ENCODE measurements around the gene ZCCHC7.

ZCCHC7 gene

GRCh38 chr9:37377688-37378612, 257.6 kb downstream of the ZCCHC7 start:
- Histone ChIP-seq H3K4me1 (ENCODE audit: insufficient read depth, insufficient read length) (no peaks in the 10 kb centered on the region), H3K9ac (ENCODE audit: insufficient read length, low read depth) (no peak overlapping the region), H3K27me3 (ENCODE audit: insufficient read depth, insufficient read length) (no peaks in the 10 kb centered on the region), H3K36me3 (ENCODE audit: insufficient read depth, insufficient read length, low read length) (no peaks in the 10 kb centered on the region), H3K4me3 (ENCODE audit: insufficient read length, low read depth) (no peak overlapping the region), H3K9me3 (ENCODE audit: insufficient read depth, low read length) (peaks cover 5% of the 10 kb centered on the region; the same call in 1 of the 2 replicates)
- DNase-seq (ENCODE audit: low read depth, low spot score) = no peak
- TF ChIP-seq ZNF274 (IDR thresholded peaks at IDR 0.05; ENCODE audit: low read depth, low read length) (no peak), SUZ12 (IDR thresholded peaks at IDR 0.05; ENCODE audit: extremely low read depth, insufficient read depth, insufficient read length) (no peak), YY1 (IDR thresholded peaks at IDR 0.05; ENCODE audit: insufficient read depth, insufficient read length) (no peak)

GRCh38 chr9:37378613-37379004, 258.2 kb downstream of the ZCCHC7 start:
- no peaks in the 10 kb centered on the region for H3K36me3 ChIP-seq (ENCODE audit: insufficient read depth, insufficient read length, low read length)
- H3K27me3 ChIP-seq (ENCODE audit: insufficient read depth, insufficient read length) = no peaks in the 10 kb centered on the region
- no peak overlapping the region for H3K9ac ChIP-seq (ENCODE audit: insufficient read length, low read depth)
- DNase-seq (ENCODE audit: low read depth, low spot score) = no peak
- H3K9me3 ChIP-seq (ENCODE audit: insufficient read depth, low read length) = peaks cover 5% of the 10 kb centered on the region; the same call in 1 of the 2 replicates
- no peak overlapping the region for H3K4me3 ChIP-seq (ENCODE audit: insufficient read length, low read depth)
- H3K4me1 ChIP-seq (ENCODE audit: insufficient read depth, insufficient read length) = peaks cover 3% of the 10 kb centered on the region
- TF ChIP-seq YY1 (IDR thresholded peaks at IDR 0.05; ENCODE audit: insufficient read depth, insufficient read length) (no peak), SUZ12 (IDR thresholded peaks at IDR 0.05; ENCODE audit: extremely low read depth, insufficient read depth, insufficient read length) (no peak), ZNF274 (IDR thresholded peaks at IDR 0.05; ENCODE audit: low read depth, low read length) (no peak)

DNA sequence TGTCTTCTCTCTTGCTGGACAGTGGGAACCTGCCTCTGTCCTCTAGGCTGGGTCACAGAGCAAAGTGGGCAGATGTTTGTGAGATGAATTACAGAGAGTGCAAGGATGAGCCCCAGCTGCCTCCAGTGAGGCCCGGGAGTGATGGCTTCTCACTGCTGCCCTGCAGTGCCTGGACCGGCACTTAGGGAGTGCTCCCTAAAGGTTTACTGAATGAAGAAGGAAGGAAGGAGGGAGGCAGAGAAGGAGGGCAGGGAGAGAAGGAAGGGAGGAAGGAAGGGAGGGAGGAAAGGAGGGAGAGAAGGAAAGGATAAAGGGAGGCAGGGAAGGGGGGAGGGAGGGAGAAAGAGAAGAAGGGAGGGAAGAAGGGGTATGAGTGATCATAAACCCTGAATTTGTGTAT, 259.5 kb downstream of the ZCCHC7 start:
- no peak for TF ChIP-seq SUZ12 (IDR thresholded peaks at IDR 0.05; ENCODE audit: extremely low read depth, insufficient read depth, insufficient read length)
- TF ChIP-seq ZNF274 (IDR thresholded peaks at IDR 0.05; ENCODE audit: low read depth, low read length) = no peak
- TF ChIP-seq YY1 (IDR thresholded peaks at IDR 0.05; ENCODE audit: insufficient read depth, insufficient read length) = no peak
- peaks cover 3% of the 10 kb centered on the region for H3K4me1 ChIP-seq (ENCODE audit: insufficient read depth, insufficient read length)

GRCh38 chr9:37380570-37380969, 260.2 kb downstream of the ZCCHC7 start:
- Histone ChIP-seq H3K4me3 (ENCODE audit: insufficient read length, low read depth) (no peak overlapping the region), H3K27me3 (ENCODE audit: insufficient read depth, insufficient read length) (no peaks in the 10 kb centered on the region), H3K36me3 (ENCODE audit: insufficient read depth, insufficient read length, low read length) (no peaks in the 10 kb centered on the region), H3K9ac (ENCODE audit: insufficient read length, low read depth) (no peak overlapping the region), H3K4me1 (ENCODE audit: insufficient read depth, insufficient read length) (peaks cover 3% of the 10 kb centered on the region), H3K9me3 (ENCODE audit: insufficient read depth, low read length) (peaks cover 5% of the 10 kb centered on the region; the same call in 1 of the 2 replicates)
- TF ChIP-seq YY1 (IDR thresholded peaks at IDR 0.05; ENCODE audit: insufficient read depth, insufficient read length) (no peak), SUZ12 (IDR thresholded peaks at IDR 0.05; ENCODE audit: extremely low read depth, insufficient read depth, insufficient read length) (no peak), ZNF274 (IDR thresholded peaks at IDR 0.05; ENCODE audit: low read depth, low read length) (no peak)
- no peak for DNase-seq (ENCODE audit: low read depth, low spot score)

More for the DNA sequence above, 259.5 kb downstream of the ZCCHC7 start:
- no peak overlapping the region for H3K4me3 ChIP-seq (ENCODE audit: insufficient read length, low read depth)
- no peak overlapping the region for H3K9ac ChIP-seq (ENCODE audit: insufficient read length, low read depth)
- H3K36me3 ChIP-seq (ENCODE audit: insufficient read depth, insufficient read length, low read length) = no peaks in the 10 kb centered on the region
- peaks cover 5% of the 10 kb centered on the region; the same call in 1 of the 2 replicates for H3K9me3 ChIP-seq (ENCODE audit: insufficient read depth, low read length)
- no peak for DNase-seq (ENCODE audit: low read depth, low spot score)
- H3K27me3 ChIP-seq (ENCODE audit: insufficient read depth, insufficient read length) = no peaks in the 10 kb centered on the region

GRCh38 chr9:37381094-37381741, 260.8 kb downstream of the ZCCHC7 start:
- TF ChIP-seq SUZ12 (IDR thresholded peaks at IDR 0.05; ENCODE audit: extremely low read depth, insufficient read depth, insufficient read length) (no peak), ZNF274 (IDR thresholded peaks at IDR 0.05; ENCODE audit: low read depth, low read length) (no peak), YY1 (IDR thresholded peaks at IDR 0.05; ENCODE audit: insufficient read depth, insufficient read length) (no peak)
- H3K4me1 ChIP-seq (ENCODE audit: insufficient read depth, insufficient read length) = peaks cover 3% of the 10 kb centered on the region
- H3K9me3 ChIP-seq (ENCODE audit: insufficient read depth, low read length) = peaks cover 5% of the 10 kb centered on the region; the same call in 1 of the 2 replicates
- no peak for DNase-seq (ENCODE audit: low read depth, low spot score)
- H3K36me3 ChIP-seq (ENCODE audit: insufficient read depth, insufficient read length, low read length) = no peaks in the 10 kb centered on the region
- H3K27me3 ChIP-seq (ENCODE audit: insufficient read depth, insufficient read length) = no peaks in the 10 kb centered on the region
- H3K9ac ChIP-seq (ENCODE audit: insufficient read length, low read depth) = no peak overlapping the region
- H3K4me3 ChIP-seq (ENCODE audit: insufficient read length, low read depth) = no peak overlapping the region

DNA sequence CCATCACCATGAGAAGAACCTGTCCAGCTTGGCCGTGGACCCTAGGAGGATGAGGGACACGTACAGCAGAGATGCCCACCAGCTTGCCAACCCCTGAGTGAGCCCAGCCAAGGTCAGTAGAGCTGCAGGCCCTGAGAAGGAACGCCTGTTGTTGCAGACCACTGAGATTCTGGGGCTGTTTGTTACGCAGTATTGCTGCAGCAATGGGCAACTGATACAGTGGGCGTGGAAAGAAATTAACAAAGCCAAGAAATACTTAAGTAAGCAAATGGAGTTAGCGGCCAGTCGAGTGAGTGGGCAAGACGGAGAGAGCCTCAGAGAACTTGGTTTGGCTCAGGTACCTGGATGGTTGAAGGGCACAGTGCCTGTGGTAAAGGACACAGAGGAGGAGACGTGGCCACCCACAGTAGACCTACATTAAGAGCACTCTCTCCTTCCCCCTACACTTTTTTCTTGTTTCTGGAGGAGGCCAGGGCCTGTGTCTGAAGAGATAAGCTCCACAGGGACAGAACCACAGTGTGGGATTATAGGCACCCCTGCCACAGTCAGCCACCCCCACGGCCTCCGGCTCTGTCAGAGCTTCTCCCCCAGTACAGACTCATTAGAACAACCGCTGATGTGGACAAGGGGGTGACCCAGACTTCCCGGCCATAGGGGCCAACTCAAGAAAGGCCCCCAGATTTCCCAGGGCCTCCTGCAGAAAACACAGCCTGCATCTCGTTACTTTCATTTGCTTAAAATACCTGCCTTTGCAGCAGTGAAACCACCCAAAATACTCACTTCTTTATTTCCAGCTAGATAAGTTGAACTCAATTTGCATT, 262.0 kb downstream of the ZCCHC7 start:
- Histone ChIP-seq H3K4me3 (ENCODE audit: insufficient read length, low read depth) (no peak overlapping the region), H3K9ac (ENCODE audit: insufficient read length, low read depth) (no peak overlapping the region), H3K36me3 (ENCODE audit: insufficient read depth, insufficient read length, low read length) (no peaks in the 10 kb centered on the region), H3K4me1 (ENCODE audit: insufficient read depth, insufficient read length) (peaks cover 3% of the 10 kb centered on the region), H3K9me3 (ENCODE audit: insufficient read depth, low read length) (peaks cover 5% of the 10 kb centered on the region; the same call in 1 of the 2 replicates), H3K27me3 (ENCODE audit: insufficient read depth, insufficient read length) (no peaks in the 10 kb centered on the region)
- TF ChIP-seq YY1 (IDR thresholded peaks at IDR 0.05; ENCODE audit: insufficient read depth, insufficient read length) = no peak
- DNase-seq (ENCODE audit: low read depth, low spot score) = no peak

Data from NT2/D1 (cell line).